Measurements from ENCODE around the gene WWOX.
A peak's percentile ranks its signal among the peaks of the same experiment; 100 is the strongest.

Gene WWOX

DNA sequence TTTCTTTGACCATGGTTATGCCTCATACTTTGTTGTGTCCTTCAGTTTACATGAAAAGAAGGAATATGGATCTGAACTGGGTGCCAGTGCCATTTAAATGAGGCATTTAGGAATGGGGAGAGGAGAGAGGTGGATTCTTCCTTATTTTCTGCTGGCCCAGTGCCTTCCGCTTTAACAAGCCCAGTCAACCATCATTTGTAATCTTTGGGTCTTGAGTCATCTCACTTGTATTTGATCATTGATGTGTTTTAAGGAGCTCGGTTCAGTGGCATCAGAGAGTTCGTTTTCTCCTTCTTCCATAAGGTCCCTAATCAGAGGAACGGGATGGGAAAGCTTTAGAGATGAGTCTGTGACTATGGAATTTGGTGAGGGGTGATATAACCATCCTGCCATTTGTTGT, 334.9 kb downstream of the WWOX start:
- TF ChIP-seq CTCF (IDR thresholded peaks at IDR 0.05; ENCODE audit: insufficient read depth, low read length, poor library complexity, severe bottlenecking) = no peak
- Histone ChIP-seq H3K36me3 (ENCODE audit: control insufficient read depth, insufficient read depth, low read length) (no peaks in the 10 kb centered on the region), H3K27me3 (replicated peaks; ENCODE audit: control insufficient read depth, insufficient read depth, low read length) (no peaks in the 10 kb centered on the region), H3K4me3 (replicated peaks; ENCODE audit: low read depth, low read length) (no peak overlapping the region)
- DNase-seq (ENCODE audit: extremely low read depth, insufficient read length) = no peak

- DNase-seq (ENCODE audit: extremely low read depth, insufficient read length) = no peak
- Histone ChIP-seq H3K36me3 (ENCODE audit: control insufficient read depth, insufficient read depth, low read length) (no peaks in the 10 kb centered on the region), H3K4me3 (replicated peaks; ENCODE audit: low read depth, low read length) (no peak overlapping the region), H3K27me3 (replicated peaks; ENCODE audit: control insufficient read depth, insufficient read depth, low read length) (no peaks in the 10 kb centered on the region)
- TF ChIP-seq CTCF (IDR thresholded peaks at IDR 0.05; ENCODE audit: insufficient read depth, low read length, poor library complexity, severe bottlenecking) = no peak
Observed at GRCh38 chr16:78435260-78435659, 335.8 kb downstream of the WWOX start.

DNA sequence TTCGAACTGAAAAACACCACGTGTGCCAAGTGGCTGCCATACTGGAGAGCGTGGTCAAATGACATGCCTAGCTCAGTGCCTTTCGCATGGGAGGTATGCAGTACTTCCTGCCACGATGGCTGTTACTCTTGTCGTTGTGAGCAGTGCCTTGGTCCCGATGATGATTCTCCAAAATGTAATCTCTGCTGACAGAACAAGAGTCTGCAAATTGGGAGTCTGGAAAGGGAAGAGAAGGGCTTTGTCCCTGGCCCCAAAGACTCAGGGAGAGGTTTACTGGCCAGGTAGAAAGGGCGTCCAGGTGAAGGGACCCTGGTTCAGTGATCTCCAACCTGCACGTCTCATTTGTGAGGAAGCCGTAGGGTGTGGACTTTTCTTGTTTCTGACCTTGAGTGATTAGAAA, 336.6 kb downstream of the WWOX start:
- Histone ChIP-seq H3K27me3 (replicated peaks; ENCODE audit: control insufficient read depth, insufficient read depth, low read length) (no peaks in the 10 kb centered on the region), H3K36me3 (ENCODE audit: control insufficient read depth, insufficient read depth, low read length) (no peaks in the 10 kb centered on the region), H3K4me3 (replicated peaks; ENCODE audit: low read depth, low read length) (no peak overlapping the region)
- no peak for DNase-seq (ENCODE audit: extremely low read depth, insufficient read length)
- no peak for TF ChIP-seq CTCF (IDR thresholded peaks at IDR 0.05; ENCODE audit: insufficient read depth, low read length, poor library complexity, severe bottlenecking)

GRCh38 chr16:78436846-78437245, 337.4 kb downstream of the WWOX start:
- Histone ChIP-seq H3K36me3 (ENCODE audit: control insufficient read depth, insufficient read depth, low read length) (no peaks in the 10 kb centered on the region), H3K27me3 (replicated peaks; ENCODE audit: control insufficient read depth, insufficient read depth, low read length) (no peaks in the 10 kb centered on the region), H3K4me3 (replicated peaks; ENCODE audit: low read depth, low read length) (no peak overlapping the region)
- DNase-seq (ENCODE audit: extremely low read depth, insufficient read length) = no peak
- TF ChIP-seq CTCF (IDR thresholded peaks at IDR 0.05; ENCODE audit: insufficient read depth, low read length, poor library complexity, severe bottlenecking) = no peak

- TF ChIP-seq CTCF (IDR thresholded peaks at IDR 0.05; ENCODE audit: insufficient read depth, low read length, poor library complexity, severe bottlenecking) = peak; percentile 97
- DNase-seq (ENCODE audit: extremely low read depth, insufficient read length) = no peak
- no peaks in the 10 kb centered on the region for H3K27me3 ChIP-seq (replicated peaks; ENCODE audit: control insufficient read depth, insufficient read depth, low read length)
- H3K36me3 ChIP-seq (ENCODE audit: control insufficient read depth, insufficient read depth, low read length) = no peaks in the 10 kb centered on the region
- H3K4me3 ChIP-seq (replicated peaks; ENCODE audit: low read depth, low read length) = no peak overlapping the region
Observed at GRCh38 chr16:78437352-78437968, 338.0 kb downstream of the WWOX start.

DNA sequence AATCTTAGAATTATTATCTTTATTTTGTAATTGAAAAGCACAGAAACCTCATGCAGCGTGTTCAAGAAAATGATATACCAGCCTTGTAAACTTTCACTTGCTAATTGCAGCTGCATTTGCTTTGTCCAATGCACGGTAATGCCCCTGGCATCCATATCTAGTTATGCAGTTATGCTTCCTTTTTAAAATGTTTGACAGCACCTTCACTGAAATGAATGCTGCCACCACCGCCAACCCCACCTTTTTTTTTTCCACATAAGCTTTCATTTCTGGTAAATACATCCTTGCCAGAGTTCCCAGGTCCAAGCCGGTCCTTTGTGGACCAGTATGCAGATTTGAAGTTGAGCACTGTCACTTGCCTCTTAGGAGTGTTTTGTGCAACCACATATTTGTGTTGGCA, 338.8 kb downstream of the WWOX start:
- H3K36me3 ChIP-seq (ENCODE audit: control insufficient read depth, insufficient read depth, low read length) = no peaks in the 10 kb centered on the region
- H3K4me3 ChIP-seq (replicated peaks; ENCODE audit: low read depth, low read length) = no peak overlapping the region
- DNase-seq (ENCODE audit: extremely low read depth, insufficient read length) = no peak
- no peak for TF ChIP-seq CTCF (IDR thresholded peaks at IDR 0.05; ENCODE audit: insufficient read depth, low read length, poor library complexity, severe bottlenecking)
- H3K27me3 ChIP-seq (replicated peaks; ENCODE audit: control insufficient read depth, insufficient read depth, low read length) = no peaks in the 10 kb centered on the region
